NCI-H2227 (cell line): ENCODE data around the gene OR13C8.

ENCODE experiments used
- DNase-seq: peaks from one replicate; lab custom pipeline; 2025; ENCODE audit not compliant: unreplicated experiment; lab: John Stamatoyannopoulos, UW

OR13C8 gene

GRCh38 chr9:104611213-104611612 lies 42.2 kb downstream of the OR13C8 start:
- DNase-seq, result no peak

GRCh38 chr9:104617418-104617817 lies 48.5 kb downstream of the OR13C8 start:
- DNase-seq, result no peak

- no peak for DNase-seq
Observed at GRCh38 chr9:104618104-104618503, 49.1 kb downstream of the OR13C8 start, which contains the start of gene OR13C9. Gene OR13C9 (minus strand): TSS chr9:104618204. CDS start chr9:104618204, 0 bp downstream.
